HepG2 (cell line): ENCODE measurements around the gene TUFM. TPM values are rescaled to one million over a fixed set of nuclear protein-coding genes. Genes with fewer than 3 reads are reported as not detected.

Source experiments
- ATAC-seq: fragments of 200-7000 bp; cut with Tn5 transposase; 3 replicates; pipeline ENCODE4 v1.9.1; 2020; ENCODE audit warnings: mild to moderate bottlenecking, moderate library complexity
- BruUV-seq: library from RNA; stranded (reverse); fragments of 400-500 nt; replicated peaks from 2 replicates; lab custom pipeline; 2021; lab: Mats Ljungman, UMichigan
- CTCF ChIA-PET: fragments of 300-600 bp; formaldehyde crosslinking; extraction: SDS; loops from one replicate; lab custom pipeline; 2021; ENCODE audit warnings: low total read pairs, inconsistent platforms, low intra/inter-chr PET ratio; lab: Yijun Ruan, JAX
- POLR2A ChIA-PET: fragments of 350-600 bp; sonication (Branson Sonifier 250); formaldehyde crosslinking; loops from one replicate; lab custom pipeline; 2020; ENCODE audit warnings: antibody characterized with exemption, inconsistent platforms; lab: Yijun Ruan, JAX
- DNase-seq: peaks from one replicate; pipeline ENCODE4 v3.0.0-alpha.2; 2015; ENCODE audit warnings: low spot score
- FAIRE-seq: peaks from 3 replicates; lab custom pipeline; 2011; peaks lifted over from hg19 to GRCh38; lab: Jason Lieb, UNC
- H2AFZ ChIP-seq: one replicate; pipeline ENCODE4 v1.6.1; 2011; ENCODE audit warnings: low read length, inconsistent platforms
- H3K27ac ChIP-seq: fragments of 300-600 bp; 3 replicates; pipeline ENCODE4 v1.8.0; 2011; ENCODE audit warnings: mixed run types, mild to moderate bottlenecking, mixed read lengths, low read length, inconsistent platforms; ENCODE audit not compliant: insufficient read depth; ENCODE audit errors: extremely low read length
- H3K27me3 ChIP-seq, 2 experiments: fragments of 200-600 bp in 1 of 2; 2 replicates in 1 of 2; 3 replicates in 1 of 2; pipeline versions ENCODE4 v1.6.0 to v1.8.0; 2011; ENCODE audit warnings: low read length in 2 of 2, mild to moderate bottlenecking in 2 of 2, moderate library complexity in 2 of 2, inconsistent platforms in 1 of 2; ENCODE audit not compliant: insufficient read depth in 2 of 2, control insufficient read depth in 1 of 2
- H3K36me3 ChIP-seq, 2 experiments: fragments of 200-600 bp in 1 of 2; replicated peaks in 1 of 2; 2 replicates in 1 of 2; 3 replicates in 1 of 2; pipeline versions ENCODE4 v1.5.1 to v1.8.0; 2011; ENCODE audit warnings: low read length in 2 of 2, inconsistent platforms in 1 of 2; ENCODE audit not compliant: insufficient read depth in 2 of 2, control insufficient read depth in 1 of 2
- H3K4me1 ChIP-seq: 2 replicates; pipeline ENCODE4 v1.5.1; 2012; ENCODE audit warnings: low read length, inconsistent platforms; ENCODE audit not compliant: insufficient read depth
- H3K4me2 ChIP-seq: 2 replicates; pipeline ENCODE4 v1.6.0; 2011; ENCODE audit warnings: low read depth, low read length, inconsistent platforms
- H3K4me3 ChIP-seq, 3 experiments: fragments of 200-600 bp in 1 of 3; sonication (generic), shearing (Covaris generic) in 1 of 3; replicated peaks in 1 of 3; 2 replicates each; pipeline ENCODE4 v1.5.1; 2011 to 2016; ENCODE audit warnings: low read length in 3 of 3, inconsistent platforms in 2 of 3, low read depth in 2 of 3, mild to moderate bottlenecking in 2 of 3, control low read depth in 1 of 3, mixed read lengths in 1 of 3; ENCODE audit not compliant: insufficient read depth in 1 of 3
- H3K79me2 ChIP-seq: one replicate; pipeline ENCODE4 v1.6.1; 2011; ENCODE audit warnings: low read length, inconsistent platforms; ENCODE audit not compliant: insufficient read depth
- H3K9ac ChIP-seq: 2 replicates; pipeline ENCODE4 v1.6.0; 2011; ENCODE audit warnings: mild to moderate bottlenecking, low read depth, low read length, inconsistent platforms; ENCODE audit not compliant: insufficient read depth
- H3K9me3 ChIP-seq: 2 replicates; pipeline ENCODE4 v1.5.1; 2012; ENCODE audit warnings: mild to moderate bottlenecking, low read length
- H4K20me1 ChIP-seq: 2 replicates; pipeline ENCODE4 v1.6.0; 2011; ENCODE audit warnings: inconsistent platforms, mild to moderate bottlenecking, low read length, moderate library complexity; ENCODE audit not compliant: insufficient read depth
- ATF7 ChIP-seq, 2 experiments: fragments of 450-650 bp in 1 of 2; sonication (generic) in 1 of 2; formaldehyde crosslinking in 1 of 2; IDR thresholded peaks; 2 replicates each; pipeline versions ENCODE4 v1.4.0 to v1.6.1; 2016 to 2020; ENCODE audit warnings: antibody characterized with exemption in 1 of 2, mild to moderate bottlenecking in 1 of 2, missing genetic modification reagents in 1 of 2
- BORCS8-MEF2B ChIP-seq: sonication (generic); formaldehyde crosslinking; IDR thresholded peaks from 2 replicates; pipeline ENCODE4 v1.8.0; 2022; ENCODE audit warnings: mild to moderate bottlenecking, missing genetic modification reagents
- CEBPZ ChIP-seq: IDR thresholded peaks from 2 replicates; pipeline ENCODE4 v1.6.1; 2012; ENCODE audit warnings: low read length, improper control_type of control experiment
- CTCF ChIP-seq: sonication (generic); formaldehyde crosslinking; IDR thresholded peaks from 2 replicates; pipeline ENCODE4 v1.5.0; 2020; ENCODE audit warnings: mild to moderate bottlenecking, missing genetic modification reagents, moderate library complexity
- HOXA3 ChIP-seq: sonication (generic); formaldehyde crosslinking; IDR thresholded peaks from 2 replicates; pipeline ENCODE4 v1.5.0; 2020; ENCODE audit warnings: missing genetic modification reagents
- KLF16 ChIP-seq, 2 experiments: sonication (generic) in 1 of 2; formaldehyde crosslinking in 1 of 2; IDR thresholded peaks; 2 replicates each; pipeline versions ENCODE4 v1.6.1 to v1.8.0; 2016 to 2023; ENCODE audit warnings: missing genetic modification reagents in 2 of 2, missing compliant biosample characterization in 1 of 2
- KLF6 ChIP-seq: IDR thresholded peaks from 2 replicates; pipeline ENCODE4 v1.8.0; 2016; ENCODE audit warnings: missing biosample characterization, missing genetic modification reagents
- POLR2A ChIP-seq, 2 experiments: IDR thresholded peaks; 2 replicates each; pipeline ENCODE4 v1.6.1; 2011; ENCODE audit warnings: low read depth in 2 of 2, low read length in 2 of 2, mild to moderate bottlenecking in 1 of 2, moderate library complexity in 1 of 2; ENCODE audit not compliant: insufficient read depth in 1 of 2
- REXO4 ChIP-seq: sonication (generic); formaldehyde crosslinking; IDR thresholded peaks from 2 replicates; pipeline ENCODE4 v1.8.0; 2022; ENCODE audit warnings: missing genetic modification reagents, mild to moderate bottlenecking, borderline replicate concordance
- RFX1 ChIP-seq: fragments of 450-650 bp; IDR thresholded peaks from 2 replicates; pipeline ENCODE4 v1.6.1; 2017
- STAG1 ChIP-seq: sonication (generic); formaldehyde crosslinking; IDR thresholded peaks from 2 replicates; pipeline ENCODE4 v1.4.0; 2020; ENCODE audit warnings: missing genetic modification reagents
- TGIF2 ChIP-seq: IDR thresholded peaks from 2 replicates; pipeline ENCODE4 v1.6.1; 2016; ENCODE audit warnings: control low read depth, missing compliant biosample characterization
- ZC3H4 ChIP-seq: sonication (generic); formaldehyde crosslinking; IDR thresholded peaks from 2 replicates; pipeline ENCODE4 v1.4.0; 2020; ENCODE audit warnings: missing genetic modification reagents, borderline replicate concordance
- ZFX ChIP-seq: sonication (generic); formaldehyde crosslinking; IDR thresholded peaks from 2 replicates; pipeline ENCODE4 v1.4.0; 2020; ENCODE audit warnings: mild to moderate bottlenecking, low read depth, missing genetic modification reagents, moderate library complexity
- ZFY ChIP-seq: sonication (generic); formaldehyde crosslinking; IDR thresholded peaks from 2 replicates; pipeline ENCODE4 v1.4.0; 2020; ENCODE audit warnings: missing genetic modification reagents
- ZNF33A ChIP-seq: sonication (generic); formaldehyde crosslinking; IDR thresholded peaks from 2 replicates; pipeline ENCODE4 v1.5.1; 2020; ENCODE audit warnings: missing genetic modification reagents, mild to moderate bottlenecking, moderate library complexity, borderline replicate concordance
- ZNF33B ChIP-seq: sonication (generic); formaldehyde crosslinking; IDR thresholded peaks from 2 replicates; pipeline ENCODE4 v1.5.1; 2020; ENCODE audit warnings: mild to moderate bottlenecking, missing genetic modification reagents
- ZNF350 ChIP-seq: sonication (generic); formaldehyde crosslinking; IDR thresholded peaks from 2 replicates; pipeline ENCODE4 v1.4.0; 2020; ENCODE audit warnings: mild to moderate bottlenecking, low read depth, missing genetic modification reagents, borderline replicate concordance
- ZNF441 ChIP-seq: sonication (generic); formaldehyde crosslinking; IDR thresholded peaks from 2 replicates; pipeline ENCODE4 v1.7.0; 2021; ENCODE audit warnings: missing genetic modification reagents, borderline replicate concordance
- ZNF549 ChIP-seq: sonication (generic); formaldehyde crosslinking; IDR thresholded peaks from 2 replicates; pipeline ENCODE4 v1.5.0; 2020; ENCODE audit warnings: missing genetic modification reagents
- ZNF616 ChIP-seq: sonication (generic); formaldehyde crosslinking; IDR thresholded peaks from 2 replicates; pipeline ENCODE4 v1.5.0; 2020; ENCODE audit warnings: low read depth, mild to moderate bottlenecking, missing genetic modification reagents
- ZNF775 ChIP-seq: sonication (generic); formaldehyde crosslinking; IDR thresholded peaks from 2 replicates; pipeline ENCODE4 v1.4.0; 2020; ENCODE audit warnings: missing genetic modification reagents, mild to moderate bottlenecking, moderate library complexity, borderline replicate concordance
- WGBS: methylation state at CpG from one replicate; pipeline ENCODE4 v1.1.6; 2017; ENCODE audit warnings: low lambda C conversion rate; 5-methylcytosine and 5-hydroxymethylcytosine counted together
- in situ Hi-C: cut with HindIII; loops from 2 replicates; pipeline ENCODE4 v1.10.0; 2017; ENCODE audit warnings: low pct_unique_long_range_greater_than_20kb; ENCODE audit not compliant: extremely low pct_ligation_motif_present
- intact Hi-C: fragments of 100-400 bp; cut with micrococcal nuclease; formaldehyde crosslinking; loops from one replicate; pipeline ENCODE4 v1.10.0; 2022; ENCODE audit not compliant: unreplicated experiment
- polyA plus RNA-seq, 8 experiments: library from polyadenylated mRNA; depleted of rRNA in 3 of 8; stranded (reverse) in 7 of 8; unstranded in 1 of 8; fragments of >200 nt; fragmentation: Illumina TruSeq in 4 of 8; extraction: Trizol in 4 of 8; gene quantifications; 2 replicates each; pipeline versions ENCODE4 v1.2.1 to v1.2.3, GENCODE V29; 2011 to 2016; ENCODE audit warnings: low read depth in 4 of 8, missing spikeins in 1 of 8, mixed read lengths in 1 of 8; ENCODE audit not compliant: insufficient read depth in 1 of 8
- total RNA-seq, 5 experiments: library from RNA; depleted of rRNA; stranded (reverse); fragments of >200 nt; fragmentation: Illumina TruSeq; extraction: Trizol; gene quantifications; 2 replicates each; pipeline ENCODE4 v1.2.3, GENCODE V29; 2016; ENCODE audit warnings: low read depth in 1 of 5

Gene TUFM
- total and polyA plus RNA-seq, 2 of the 13 experiments (the other 11 are each of a cell fraction or from before 2014, with no cell fraction given), result 206 to 298 TPM

- BruUV-seq, result no TSS peak
- H3K4me1 ChIP-seq, result peaks cover 44% of the 10 kb centered on the region
- H4K20me1 ChIP-seq, result peaks cover 40% of the 10 kb centered on the region
- 81% methylated on average over 6 of the region's 6 CpGs for WGBS
- FAIRE-seq, result no peak
- intact Hi-C loops (no loop called here), in situ Hi-C loops (no loop called here)
- no peak for DNase-seq
- no peak overlapping the region for H2AFZ ChIP-seq
- peak overlapping the region in 1 of 3 experiments; percentile 89; a peak in 1 of 6 replicates for H3K4me3 ChIP-seq
- H3K36me3 ChIP-seq, result peaks cover 36 to 60% of the 10 kb centered on the region in 2 experiments
- ATAC-seq, result no peak
- peak overlapping the region; percentile 99; the same call in 1 of the 2 replicates for H3K9ac ChIP-seq
- no peaks in the 10 kb centered on the region; a peak in 1 of 5 replicates for H3K27me3 ChIP-seq
- ChIA-PET CTCF (no interaction called here), POLR2A (interaction anchor here (0.8 to 6.7 kb wide), 3 partner anchors 18 to 38 kb away, joined by 3 to 56 read pairs (median 4); partner anchors contain the start of genes SH2B1 and TUFM)
- H3K9me3 ChIP-seq, result no peaks in the 10 kb centered on the region
- peaks cover 57% of the 10 kb centered on the region for H3K79me2 ChIP-seq
- H3K4me2 ChIP-seq, result peak overlapping the region; percentile 91
- no peak overlapping the region for H3K27ac ChIP-seq
- TF ChIP-seq REXO4 (CRISPR knock-in tag) (no peak), ZNF616 (CRISPR knock-in tag) (no peak), CEBPZ (no peak), BORCS8-MEF2B (CRISPR knock-in tag) (no peak), KLF6 (CRISPR knock-in tag) (0 out of 2 replicates have a peak, but pooled peaks have one; percentile 19), CTCF (CRISPR knock-in tag) (peak; percentile 31), ZNF33B (CRISPR knock-in tag) (0 out of 2 replicates have a peak, but pooled peaks have one; percentile 43), POLR2A (IDR thresholded peaks at IDR 0.05; ENCODE audit: insufficient read depth in 1 of 2, low read depth in 2 of 2, low read length in 2 of 2) (0 out of 4 replicates have a peak, but pooled peaks of 1 of the 2 experiments have one; percentile 18), ZNF775 (CRISPR knock-in tag) (no peak), ATF7 (IDR thresholded peaks at IDR 0.05) (0 out of 2 replicates have a peak, but pooled peaks have one; percentile 12), ATF7 (CRISPR knock-in tag; IDR thresholded peaks at IDR 0.05) (no peak), ZNF350 (CRISPR knock-in tag) (no peak), ZFX (CRISPR knock-in tag) (no peak), STAG1 (peak; percentile 16; the same call in 1 of the 2 replicates), ZC3H4 (no peak), RFX1 (no peak), ZNF549 (CRISPR knock-in tag) (no peak), TGIF2 (no peak), ZNF441 (no peak), HOXA3 (CRISPR knock-in tag) (0 out of 2 replicates have a peak, but pooled peaks have one; percentile 24), KLF16 (CRISPR knock-in tag; IDR thresholded peaks at IDR 0.05) (no peak), ZNF33A (CRISPR knock-in tag) (no peak), ZFY (CRISPR knock-in tag) (0 out of 2 replicates have a peak, but pooled peaks have one; percentile 29)
These were observed 20.0 kb downstream of the TUFM start for GRCh38 chr16:28826141-28826540.
